Erythroblast (primary cell): ENCODE results near the gene ST7L.

Experiments
- GATA1 ChIP-seq: IDR thresholded peaks from 2 replicates; pipeline ENCODE4 v1.6.1; 2011; ENCODE audit warnings: low read depth, mild to moderate bottlenecking, control low read depth, low read length, moderate library complexity
- POLR2A ChIP-seq: IDR thresholded peaks from 2 replicates; pipeline ENCODE4 v1.6.1; 2011; ENCODE audit warnings: mild to moderate bottlenecking, low read length

GRCh38 chr1:112493351-112493750 is 125.6 kb downstream of the ST7L start:
- no peak for TF ChIP-seq POLR2A
- TF ChIP-seq GATA1 = no peak
